HG03045 (cell line): ENCODE results near the gene TMEM150C.
"Not testable (repeated sequence)": the region's sequence is repeated elsewhere in the genome, so short reads cannot be mapped to it uniquely, and the experiment has no call there.

Experiments
- ATAC-seq: cut with Tn5 transposase; IDR thresholded peaks from one replicate; pipeline ENCODE4 v1.9.1; 2021; ENCODE audit warnings: mild to moderate bottlenecking, moderate library complexity; ENCODE audit not compliant: unreplicated experiment

TMEM150C gene

DNA sequence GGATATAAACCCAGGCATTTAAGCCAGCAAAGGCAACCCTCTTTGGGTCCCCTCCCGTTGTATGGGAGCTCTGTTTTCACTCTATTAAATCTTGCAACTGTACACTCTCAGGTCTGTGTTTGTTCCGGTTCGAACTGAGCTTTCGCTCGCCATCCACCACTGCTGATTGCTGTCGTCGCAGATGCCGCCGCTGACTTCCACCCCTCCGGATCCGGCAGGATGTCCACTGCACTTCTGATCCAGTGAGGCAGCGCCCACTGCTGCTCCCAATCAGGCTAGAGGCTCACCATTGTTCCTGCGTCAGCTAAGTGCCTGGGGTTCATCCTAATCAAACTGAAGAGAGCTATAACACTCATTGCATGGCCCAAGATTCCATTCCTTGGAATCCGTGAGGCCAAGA lies 82.2 kb downstream of the TMEM150C start:
- no peak for ATAC-seq

DNA sequence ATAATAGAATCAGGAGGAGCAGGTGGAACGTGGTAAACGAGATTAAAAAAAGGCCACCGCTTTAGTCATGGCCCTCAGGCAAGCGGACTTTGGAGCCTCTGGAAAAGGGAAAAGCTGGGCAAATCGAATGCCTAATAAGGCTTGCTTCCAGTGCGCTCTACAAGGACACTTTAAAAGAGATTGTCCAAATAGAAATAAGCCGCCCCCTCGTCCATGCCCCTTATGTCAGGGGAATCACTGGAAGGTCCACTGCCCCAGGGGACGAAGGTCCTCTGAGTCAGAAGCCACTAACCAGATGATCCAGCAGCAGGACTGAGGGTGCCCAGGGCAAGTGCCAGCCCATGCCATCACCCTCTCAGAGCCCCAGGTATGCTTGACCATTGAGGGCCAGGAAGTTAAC lies 84.3 kb downstream of the TMEM150C start:
- not testable (repeated sequence) for ATAC-seq

DNA sequence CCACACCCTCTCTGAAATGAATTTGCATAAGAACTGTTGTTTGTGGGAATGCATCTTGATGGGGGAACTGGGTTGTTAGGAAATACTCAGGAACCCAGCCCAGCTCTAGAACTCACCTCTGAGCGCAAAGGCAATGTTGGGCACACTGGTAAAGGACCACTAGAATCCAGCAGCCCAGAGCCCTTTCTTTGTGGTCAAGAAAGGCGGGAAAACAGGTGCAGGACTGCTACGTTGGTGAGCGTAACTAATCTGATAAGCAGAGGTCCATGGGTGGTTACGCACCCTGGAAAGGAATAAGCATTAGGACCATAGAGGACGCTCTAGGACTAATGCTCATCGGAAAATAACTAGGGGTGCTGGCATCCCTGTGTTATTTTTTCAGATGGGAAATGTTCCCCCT lies 85.9 kb downstream of the TMEM150C start:
- not testable (repeated sequence) for ATAC-seq

DNA sequence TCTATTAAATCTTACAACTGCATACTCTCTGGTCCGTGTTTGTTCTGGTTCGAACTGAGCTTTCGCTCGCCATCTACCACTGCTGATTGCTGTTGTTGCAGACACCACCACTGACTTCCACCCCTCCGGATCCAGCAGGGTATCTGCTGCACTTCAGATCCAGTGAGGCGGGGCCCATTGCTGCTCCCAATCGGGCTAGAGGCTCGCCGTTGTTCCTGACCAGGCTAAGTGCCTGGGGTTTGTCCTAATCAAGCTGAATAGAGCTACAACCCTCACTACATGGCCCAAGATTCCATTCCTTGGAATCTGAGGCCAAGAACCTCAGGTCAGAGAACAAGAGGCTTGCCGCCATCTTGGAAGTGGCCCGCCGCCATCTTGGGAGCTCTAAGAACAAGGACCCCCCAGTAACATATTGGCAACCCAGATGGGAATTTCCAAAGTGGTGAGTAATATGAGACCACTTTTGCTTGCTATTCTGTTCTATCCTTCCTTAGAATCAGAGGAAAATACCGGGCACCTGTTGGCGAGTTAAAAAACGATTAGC lies 88.1 kb downstream of the TMEM150C start:
- no peak for ATAC-seq

DNA sequence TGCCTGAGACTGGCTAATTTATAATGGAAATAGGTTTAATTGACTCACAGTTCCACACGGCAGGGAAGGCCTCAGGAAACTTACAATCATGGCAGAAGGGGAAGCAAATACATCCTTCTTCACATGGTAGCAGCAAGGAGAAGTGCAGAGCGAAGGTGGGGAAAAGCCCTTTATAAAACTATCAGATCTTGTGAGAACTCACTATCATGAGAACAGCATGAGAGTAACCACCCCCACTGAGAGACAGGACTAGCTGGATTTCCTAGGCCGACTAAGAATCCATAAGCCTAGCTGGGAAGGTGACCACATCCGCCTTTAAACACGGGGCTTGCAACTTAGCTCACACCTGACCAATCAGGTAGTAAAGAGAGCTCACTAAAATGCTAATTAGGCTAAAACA lies 88.7 kb downstream of the TMEM150C start:
- not testable (repeated sequence) for ATAC-seq

DNA sequence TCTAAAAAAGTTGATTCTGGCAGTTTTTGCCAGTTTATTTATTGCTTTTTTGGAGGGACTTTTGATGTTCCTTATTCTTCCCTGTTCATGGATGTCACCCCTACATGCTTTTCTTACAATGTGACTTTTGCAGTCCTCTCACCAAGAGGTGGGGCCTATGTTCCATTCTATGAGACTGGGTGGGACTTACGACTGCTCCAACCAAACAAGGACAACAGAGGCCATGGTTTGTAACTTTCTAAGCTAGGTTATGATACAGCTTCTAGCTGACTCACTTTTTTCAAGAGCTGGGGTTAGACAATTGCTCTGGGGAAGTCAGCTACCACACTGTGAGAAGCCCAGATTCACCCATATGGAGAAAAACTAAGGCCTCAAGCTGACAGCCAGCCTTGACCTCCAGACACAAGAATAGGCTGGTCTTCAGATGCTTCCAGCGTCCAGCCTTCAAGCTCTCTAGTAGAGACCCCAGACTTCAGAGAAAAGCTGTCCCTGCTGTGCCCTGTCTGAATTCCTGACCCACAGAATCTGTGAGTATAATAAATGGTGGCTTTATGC lies 91.9 kb downstream of the TMEM150C start:
- ATAC-seq: no peak

DNA sequence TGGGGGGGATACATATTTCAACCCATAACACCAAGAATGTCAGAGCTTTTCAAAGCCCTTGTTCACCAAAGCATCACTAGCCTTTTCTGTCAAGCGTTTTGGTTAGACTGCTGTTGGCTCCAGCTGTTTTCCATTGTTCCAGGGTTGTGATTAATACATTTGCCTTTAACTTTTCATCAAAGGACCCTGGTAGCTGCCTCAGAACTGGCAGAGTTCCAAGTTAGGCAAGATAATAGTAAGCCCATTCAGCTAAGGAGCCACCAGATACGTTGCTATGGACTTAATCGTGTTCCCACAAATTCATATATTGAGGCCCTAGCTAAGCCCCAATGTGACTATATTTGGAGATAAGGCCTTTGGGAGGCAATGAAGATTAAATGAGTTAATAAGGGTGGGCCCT lies 94.3 kb downstream of the TMEM150C start:
- ATAC-seq: no peak

DNA sequence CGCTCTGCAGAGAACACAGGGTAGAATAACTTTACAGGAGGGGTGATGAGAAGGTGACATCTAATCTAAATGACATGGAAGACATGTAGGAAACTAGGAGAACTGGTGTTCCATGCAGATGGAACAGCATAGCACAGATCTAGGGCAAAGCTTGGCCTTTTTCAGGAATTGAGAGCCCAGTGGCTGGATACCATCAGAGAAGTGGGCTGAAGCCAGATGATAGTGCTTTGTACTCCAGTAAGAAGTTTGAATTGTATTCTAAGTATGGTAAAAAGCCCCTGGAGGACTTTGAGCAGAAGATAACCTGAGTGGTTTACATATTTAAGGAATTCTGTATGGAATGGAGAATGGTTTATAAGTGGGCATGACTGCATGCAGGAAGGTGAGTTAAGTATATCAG lies 98.6 kb downstream of the TMEM150C start:
- ATAC-seq: no peak

DNA sequence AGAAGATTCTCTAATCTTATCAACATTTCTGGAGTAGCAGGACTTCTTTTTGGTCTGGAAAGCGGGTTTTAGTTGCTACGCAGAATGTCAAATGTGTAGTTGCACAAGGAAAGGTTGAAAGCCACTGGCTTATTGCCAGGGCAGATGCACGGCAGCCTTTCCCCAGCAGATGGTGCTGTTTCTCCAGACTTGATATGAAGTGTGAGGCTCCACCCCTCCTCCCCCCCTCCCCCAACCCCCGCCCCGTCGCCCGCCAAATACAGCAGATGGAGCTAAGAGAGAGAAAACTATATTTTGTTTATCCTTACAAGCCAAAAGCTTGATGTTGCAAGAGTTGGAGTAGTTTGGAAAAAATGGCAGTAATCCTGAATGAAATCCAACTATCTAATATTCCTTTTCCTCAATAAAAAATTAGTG lies 99.4 kb downstream of the TMEM150C start:
- peak; percentile 75 for ATAC-seq

DNA sequence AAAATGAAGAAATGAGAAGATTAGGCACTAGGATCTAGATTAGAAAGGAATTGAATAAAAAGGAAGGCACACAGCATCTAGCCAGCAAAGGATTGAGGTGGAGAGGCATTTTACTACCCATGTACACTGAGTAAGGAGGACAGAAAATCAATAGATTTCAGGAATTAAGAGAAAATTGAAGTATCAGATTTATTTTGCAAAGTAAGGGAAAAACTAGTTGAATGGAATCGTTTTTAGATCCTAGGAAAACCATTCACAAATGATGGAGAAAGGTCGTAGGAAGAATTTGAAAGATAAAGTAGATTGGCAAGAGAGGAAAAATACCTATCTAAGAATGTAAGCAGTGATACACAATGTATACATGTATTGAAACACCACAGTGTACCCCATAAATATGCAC lies 100.1 kb downstream of the TMEM150C start:
- ATAC-seq: no peak

DNA sequence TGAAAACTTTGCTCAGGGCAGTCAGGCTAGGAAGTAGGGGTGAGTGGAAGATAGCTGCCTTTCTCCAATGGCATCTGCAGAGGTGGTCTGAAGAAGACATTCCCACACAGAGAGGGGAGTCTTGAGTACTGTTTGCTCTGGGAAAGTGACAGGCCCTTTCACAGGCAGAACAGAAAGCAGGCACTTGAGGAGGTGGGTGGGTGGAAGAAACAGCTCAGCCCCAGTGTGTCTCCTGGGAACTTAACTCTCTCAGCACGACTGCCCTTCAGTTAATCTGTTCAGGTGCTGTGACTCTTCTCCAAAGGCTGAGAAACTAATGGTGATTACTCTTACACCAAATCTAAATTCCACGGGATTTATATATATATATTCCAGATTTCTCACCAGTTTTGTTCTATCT lies 103.1 kb downstream of the TMEM150C start:
- no peak for ATAC-seq

DNA sequence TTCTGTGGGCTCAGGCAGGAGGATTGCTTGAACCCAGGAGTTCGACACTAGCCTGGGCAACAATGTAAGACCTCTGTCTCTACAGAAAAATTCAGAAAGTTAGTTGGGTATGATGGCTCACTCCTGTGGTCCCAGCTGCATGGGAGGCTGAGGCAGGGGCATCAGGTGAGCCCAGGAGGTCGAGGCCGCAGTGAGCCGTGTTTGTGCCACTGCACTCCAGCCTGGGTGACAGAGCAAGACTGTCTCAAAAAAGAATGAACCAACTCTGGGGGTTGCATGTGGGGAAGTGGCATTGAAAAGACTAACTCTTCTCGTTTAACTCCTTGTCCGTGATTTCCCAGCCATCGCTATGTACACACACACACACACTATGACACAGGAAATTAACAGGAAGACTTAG lies 104.5 kb downstream of the TMEM150C start:
- no peak for ATAC-seq

DNA sequence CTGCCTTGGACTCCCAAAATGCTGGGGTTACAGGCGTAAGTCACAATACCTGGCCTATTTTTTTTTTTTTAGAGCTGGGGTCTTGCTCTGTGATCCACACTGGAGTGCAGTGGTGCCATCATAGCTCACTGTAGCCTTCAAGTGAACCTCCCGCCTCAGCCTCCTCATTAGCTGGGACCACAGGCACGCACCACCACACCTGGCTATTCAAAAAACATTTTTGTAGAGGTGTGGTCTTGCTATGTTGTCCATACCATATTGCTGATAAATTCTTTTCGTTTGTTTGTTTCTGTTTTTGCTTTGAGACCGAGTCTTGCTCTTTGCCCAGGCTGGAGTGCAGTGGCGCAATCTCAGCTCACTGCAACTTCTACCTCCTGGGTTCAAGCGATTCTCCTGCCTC lies 109.8 kb downstream of the TMEM150C start:
- ATAC-seq: no peak

DNA sequence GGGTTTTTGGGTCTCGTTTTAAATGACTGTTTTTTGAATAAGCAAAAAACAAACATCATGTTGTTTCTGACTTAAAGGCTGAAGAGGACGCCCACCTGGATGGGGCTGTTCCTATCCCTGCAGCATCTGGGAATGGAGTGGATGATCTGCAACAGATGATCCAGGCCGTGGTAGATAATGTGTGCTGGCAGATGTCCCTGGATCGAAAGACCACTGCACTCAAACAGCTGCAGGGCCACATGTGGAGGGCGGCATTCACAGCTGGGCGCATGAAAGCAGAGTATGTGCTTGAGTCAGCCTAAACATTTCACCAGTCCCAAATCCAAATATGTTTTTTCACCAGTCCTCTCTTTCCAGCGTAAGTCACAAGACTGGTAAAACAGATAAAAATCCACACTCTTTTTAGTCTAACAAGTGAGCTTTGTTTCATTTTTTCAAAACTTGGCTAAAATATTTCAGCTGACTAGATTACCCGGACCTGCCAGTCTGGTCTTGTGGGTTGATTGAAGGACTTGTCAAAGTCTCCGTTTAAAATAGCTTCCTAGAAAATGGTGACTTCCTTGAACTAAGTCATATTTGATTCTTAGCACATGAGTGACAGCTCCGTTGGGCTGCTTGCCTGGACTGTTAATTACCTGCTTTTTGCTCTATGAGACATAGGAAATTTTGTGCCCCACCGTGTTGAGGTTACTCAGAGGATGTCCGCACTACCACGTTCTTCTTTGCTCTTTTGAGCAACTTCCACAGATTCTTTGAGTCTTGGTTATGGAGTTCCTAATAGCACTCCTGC lies 110.6 kb downstream of the TMEM150C start:
- no peak for ATAC-seq

DNA sequence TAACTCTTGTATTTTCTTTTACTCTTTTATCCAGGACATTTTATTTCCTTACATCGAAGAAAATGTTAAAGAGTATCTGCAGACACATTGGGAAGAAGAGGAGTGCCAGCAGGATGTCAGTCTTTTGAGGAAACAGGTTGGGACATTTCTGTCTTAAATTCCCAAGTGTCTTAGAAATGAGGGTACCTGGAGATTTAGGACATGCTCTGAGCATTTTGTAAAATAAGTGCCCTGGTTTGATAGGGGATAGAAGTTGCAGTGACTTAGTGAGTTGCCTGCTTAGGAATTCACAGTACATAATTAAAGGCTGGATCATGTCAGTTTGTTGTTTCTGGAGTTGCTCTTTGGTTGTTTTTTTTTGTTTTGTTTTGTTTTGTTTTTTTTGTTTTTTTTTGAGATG lies 113.9 kb downstream of the TMEM150C start:
- ATAC-seq: no peak

DNA sequence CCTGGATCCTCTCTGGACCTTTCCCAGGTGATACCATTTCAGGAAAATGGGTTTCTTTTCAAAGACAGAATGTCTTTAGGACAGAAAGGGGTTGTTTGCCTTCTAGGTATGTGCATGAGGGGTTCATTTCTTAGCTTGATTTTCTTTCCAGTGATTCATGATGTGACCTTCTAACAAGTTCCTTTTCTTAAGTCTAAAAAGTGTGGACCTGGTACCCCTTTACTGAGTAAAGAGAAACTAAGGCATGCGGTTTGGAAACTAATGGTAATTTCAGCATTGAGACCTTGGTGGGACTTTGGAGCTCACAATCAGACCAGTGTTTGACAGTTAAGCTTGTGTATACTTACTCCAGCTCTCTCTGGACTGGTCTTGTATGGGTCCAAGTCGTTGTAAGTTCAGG lies 122.7 kb downstream of the TMEM150C start:
- ATAC-seq: no peak

DNA sequence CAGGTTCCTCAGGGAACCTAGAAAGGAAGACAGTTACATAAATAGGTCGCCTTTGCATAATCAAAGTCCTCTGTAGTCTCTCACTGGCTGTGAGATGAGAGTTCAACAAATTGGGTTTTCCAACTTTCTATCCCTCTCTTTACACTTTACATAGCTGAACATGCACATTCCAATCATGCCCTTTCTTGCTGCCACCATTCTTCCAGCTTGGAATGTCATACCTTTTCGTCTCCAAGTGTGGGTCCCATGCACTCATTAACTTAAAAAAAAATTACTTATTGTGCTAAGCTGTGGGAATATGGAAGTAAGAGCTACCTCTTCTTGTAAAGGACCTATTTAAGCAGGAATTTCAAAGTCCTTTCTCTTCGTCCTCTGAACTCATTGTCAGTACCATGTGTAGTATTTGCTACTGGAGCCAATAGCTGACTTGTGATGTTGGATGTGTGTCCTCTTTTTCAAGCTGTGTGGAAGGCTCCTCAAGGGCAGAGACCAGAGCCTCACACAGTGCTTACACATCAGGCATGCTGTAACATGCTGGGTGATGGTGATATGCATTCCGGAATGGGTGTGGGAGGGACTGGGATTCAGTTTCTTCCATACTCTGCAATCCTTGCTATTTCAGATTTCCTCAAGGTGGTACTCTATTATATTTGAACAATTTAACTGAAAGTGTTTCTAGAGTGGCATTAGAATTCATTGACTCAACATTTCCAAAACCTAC lies 124.3 kb downstream of the TMEM150C start:
- ATAC-seq: no peak

DNA sequence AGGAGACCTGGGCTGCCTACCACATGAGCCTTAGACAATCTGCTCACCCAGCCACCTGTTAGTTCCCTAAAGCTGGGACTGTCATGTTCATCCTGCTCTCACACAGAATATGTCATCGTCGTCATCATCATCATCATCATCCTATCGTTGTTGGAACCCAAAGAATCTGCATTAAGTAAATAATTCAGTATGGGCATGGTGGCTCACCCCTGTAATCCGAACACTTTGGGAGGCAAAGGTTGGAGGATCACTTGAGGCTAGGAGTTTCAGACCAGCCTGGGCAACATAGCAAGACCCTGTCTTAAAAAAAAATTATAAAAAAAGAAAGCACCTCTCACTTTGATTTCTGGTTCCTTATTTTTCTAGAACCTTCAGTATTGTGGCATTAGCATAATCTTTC lies 125.0 kb downstream of the TMEM150C start:
- ATAC-seq: no peak

DNA sequence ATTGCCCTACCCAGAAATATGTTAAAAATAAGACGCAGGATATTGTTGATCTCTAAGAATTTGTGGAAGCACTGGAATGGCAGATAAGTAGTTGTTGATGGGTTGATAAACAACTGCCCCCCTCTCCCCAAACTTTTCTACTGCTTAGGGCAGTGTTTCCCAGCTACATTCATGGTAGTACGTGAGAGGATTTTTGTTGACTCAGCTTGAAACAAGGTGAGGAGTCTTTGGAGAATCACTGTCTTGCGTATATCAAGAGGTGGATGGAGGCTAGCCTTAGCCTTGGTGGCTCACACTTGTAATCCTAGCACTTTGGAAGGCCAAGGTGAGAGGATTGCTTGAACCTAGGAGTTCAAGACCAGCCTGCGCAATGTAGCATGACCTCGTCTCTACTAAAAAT lies 125.7 kb downstream of the TMEM150C start:
- no peak for ATAC-seq

DNA sequence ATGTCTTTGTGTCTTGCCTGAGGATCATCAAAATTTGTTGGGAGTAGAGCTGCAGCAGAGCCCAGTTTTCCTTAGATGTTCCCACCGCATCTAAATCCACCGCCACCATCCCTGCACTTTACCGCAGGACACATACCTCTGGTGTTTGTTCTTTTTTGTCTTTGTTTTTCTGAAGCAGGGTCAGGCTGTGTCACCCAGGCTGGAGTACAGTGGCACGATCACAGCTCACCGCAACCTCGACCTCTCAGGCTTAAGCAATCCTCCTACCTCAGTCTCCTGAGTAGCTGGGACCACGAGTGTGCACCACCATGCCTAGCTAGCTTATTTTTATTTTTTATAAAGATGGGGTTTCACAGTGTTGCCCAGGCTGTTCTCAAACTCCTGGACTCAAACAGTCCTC lies 126.8 kb downstream of the TMEM150C start:
- no peak for ATAC-seq

DNA sequence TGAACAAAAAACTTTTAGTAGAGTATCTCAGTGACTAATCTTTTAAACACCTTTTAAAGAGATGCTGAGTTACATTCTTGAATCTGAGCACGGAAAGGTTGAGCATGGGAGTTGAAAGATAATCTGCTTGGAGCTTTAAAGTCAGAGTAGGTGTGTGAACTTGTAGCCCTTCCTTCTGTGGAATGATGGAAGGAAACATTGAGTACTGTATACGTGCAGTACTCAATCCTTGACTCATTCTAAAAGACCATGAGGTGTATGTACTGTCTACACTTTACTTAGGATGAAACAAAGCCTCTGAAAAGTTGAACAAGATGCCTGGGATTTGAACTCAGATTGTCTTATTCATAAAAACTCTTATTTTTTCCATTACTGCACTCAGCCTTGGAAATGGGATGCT lies 128.0 kb downstream of the TMEM150C start:
- no peak for ATAC-seq
